LNCaP clone FGC (cell line): ENCODE results near the gene SLC6A15.

ENCODE experiments used
- DNase-seq: peaks from one replicate; pipeline ENCODE4 v3.0.0-alpha.2; 2011; ENCODE audit warnings: low read depth
- H3K4me3 ChIP-seq: 2 replicates; pipeline ENCODE4 v1.5.1; 2011; ENCODE audit warnings: mild to moderate bottlenecking, low read depth, low read length, control low read depth
- CTCF ChIP-seq: IDR thresholded peaks from 2 replicates; pipeline ENCODE4 v1.5.1; 2012; ENCODE audit warnings: mild to moderate bottlenecking; ENCODE audit not compliant: control insufficient read depth, insufficient read depth; ENCODE audit errors: extremely low read depth

Gene SLC6A15

GRCh38 chr12:84811291-84811690 is 101.3 kb downstream of the SLC6A15 start:
- DNase-seq: no peak
- H3K4me3 ChIP-seq: no peak overlapping the region
- no peak for TF ChIP-seq CTCF

- no peak for TF ChIP-seq CTCF
- DNase-seq: no peak
- H3K4me3 ChIP-seq: no peak overlapping the region
Measured at GRCh38 chr12:84810611-84811010, 102.0 kb downstream of the SLC6A15 start.
